ENCODE data around the gene MDK. TPM values are rescaled to one million over a fixed set of nuclear protein-coding genes. Genes with fewer than 3 reads are reported as not detected.

Gene MDK
- polyA plus RNA-seq, 1 donor from 2014 or later = 90.3 TPM

DNA sequence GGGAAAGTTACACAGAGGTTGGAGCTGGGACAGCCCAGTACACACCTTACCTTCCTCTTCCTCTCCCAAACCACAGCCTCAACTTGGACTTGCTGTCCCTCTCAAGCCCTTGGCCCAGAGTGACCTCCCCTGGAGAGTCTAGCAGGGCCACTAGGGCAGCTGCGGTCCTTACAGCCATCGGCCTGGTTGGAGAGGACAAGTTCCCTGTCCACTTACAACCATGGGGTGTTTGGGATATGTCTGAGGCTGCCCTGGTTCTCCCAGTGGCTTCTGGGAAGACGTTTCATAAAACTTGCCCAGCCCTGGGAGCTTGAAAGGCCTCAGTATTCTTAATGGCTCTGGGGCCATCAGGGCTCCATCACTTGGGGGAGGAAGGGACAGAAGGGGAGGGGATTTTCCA is 47.3 kb upstream of the MDK start:
- Histone ChIP-seq H3K4me3 (ENCODE audit: low read length) (peak overlapping the region; percentile 79), H3K27ac (ENCODE audit: low read length) (no peak overlapping the region)

DNA sequence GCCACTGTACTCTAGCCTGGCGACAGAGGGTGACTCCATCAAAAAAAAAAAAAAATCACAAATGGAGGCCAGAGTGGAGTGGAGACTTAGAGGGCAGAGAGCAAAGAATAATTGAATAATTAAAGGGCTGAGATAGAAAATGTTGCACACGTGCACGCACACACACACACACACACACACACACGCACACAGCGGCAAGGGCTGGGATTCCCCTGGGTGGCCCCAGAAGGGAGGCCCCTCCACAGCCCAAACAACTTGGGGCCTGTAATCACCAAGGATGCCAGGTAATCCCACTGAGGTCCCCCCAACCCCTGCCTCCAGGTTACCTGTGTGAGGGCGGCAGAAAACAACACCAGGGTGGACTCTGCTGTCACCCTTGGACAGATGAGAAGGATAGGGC is 46.2 kb upstream of the MDK start:
- no peak for TF ChIP-seq MXI1 (conservative IDR thresholded peaks at IDR 0.05; ENCODE audit: poor library complexity, severe bottlenecking)
- no peak for TF ChIP-seq EP300 (conservative IDR thresholded peaks at IDR 0.05; ENCODE audit: poor library complexity, severe bottlenecking)
- TF ChIP-seq SMC3 (conservative IDR thresholded peaks at IDR 0.05; ENCODE audit: poor library complexity) = no peak
- TF ChIP-seq TAF1 (IDR thresholded peaks at IDR 0.05; ENCODE audit: low read depth) = no peak
- no peak for TF ChIP-seq POLR2AphosphoS5 (IDR thresholded peaks at IDR 0.05)
- TF ChIP-seq, protein P1, sequence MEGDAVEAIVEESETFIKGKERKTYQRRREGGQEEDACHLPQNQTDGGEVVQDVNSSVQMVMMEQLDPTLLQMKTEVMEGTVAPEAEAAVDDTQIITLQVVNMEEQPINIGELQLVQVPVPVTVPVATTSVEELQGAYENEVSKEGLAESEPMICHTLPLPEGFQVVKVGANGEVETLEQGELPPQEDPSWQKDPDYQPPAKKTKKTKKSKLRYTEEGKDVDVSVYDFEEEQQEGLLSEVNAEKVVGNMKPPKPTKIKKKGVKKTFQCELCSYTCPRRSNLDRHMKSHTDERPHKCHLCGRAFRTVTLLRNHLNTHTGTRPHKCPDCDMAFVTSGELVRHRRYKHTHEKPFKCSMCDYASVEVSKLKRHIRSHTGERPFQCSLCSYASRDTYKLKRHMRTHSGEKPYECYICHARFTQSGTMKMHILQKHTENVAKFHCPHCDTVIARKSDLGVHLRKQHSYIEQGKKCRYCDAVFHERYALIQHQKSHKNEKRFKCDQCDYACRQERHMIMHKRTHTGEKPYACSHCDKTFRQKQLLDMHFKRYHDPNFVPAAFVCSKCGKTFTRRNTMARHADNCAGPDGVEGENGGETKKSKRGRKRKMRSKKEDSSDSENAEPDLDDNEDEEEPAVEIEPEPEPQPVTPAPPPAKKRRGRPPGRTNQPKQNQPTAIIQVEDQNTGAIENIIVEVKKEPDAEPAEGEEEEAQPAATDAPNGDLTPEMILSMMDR (IDR thresholded peaks at IDR 0.05; ENCODE audit: poor library complexity, severe bottlenecking) = no peak
- no peak for TF ChIP-seq EZH2 (IDR thresholded peaks at IDR 0.05; ENCODE audit: borderline replicate concordance, insufficient read depth, low read length, poor library complexity, severe bottlenecking)

More for the DNA sequence above, 47.3 kb upstream of the MDK start:
- Histone ChIP-seq H3K9me2 (ENCODE audit: insufficient read depth, low read length) (no peaks in the 10 kb centered on the region), H3K9me3 (ENCODE audit: low read length) (no peaks in the 10 kb centered on the region), H3K27me3 (ENCODE audit: insufficient read depth, low read depth, low read length) (peaks cover 20% of the 10 kb centered on the region), H3K4me2 (ENCODE audit: low read length) (peak overlapping the region; percentile 73), H2AFZ (ENCODE audit: low read depth, low read length) (no peak overlapping the region), H3F3A (ENCODE audit: insufficient read depth, low read length, poor library complexity, severe bottlenecking) (no peaks in the 10 kb centered on the region), H3K79me2 (replicated peaks; ENCODE audit: insufficient read depth, low read length) (peaks cover 5% of the 10 kb centered on the region), H3K9ac (ENCODE audit: low read length) (peak overlapping the region; percentile 72), H4K20me1 (ENCODE audit: insufficient read depth) (no peaks in the 10 kb centered on the region), H3K36me3 (ENCODE audit: insufficient read depth, low read length) (no peaks in the 10 kb centered on the region)
- TF ChIP-seq, protein P1 (IDR thresholded peaks at IDR 0.05; ENCODE audit: poor library complexity, severe bottlenecking) = no peak
- TF ChIP-seq EZH2 (IDR thresholded peaks at IDR 0.05; ENCODE audit: borderline replicate concordance, insufficient read depth, low read length, poor library complexity, severe bottlenecking) = no peak
- TF ChIP-seq RAD21 (conservative IDR thresholded peaks at IDR 0.05) = no peak

DNA sequence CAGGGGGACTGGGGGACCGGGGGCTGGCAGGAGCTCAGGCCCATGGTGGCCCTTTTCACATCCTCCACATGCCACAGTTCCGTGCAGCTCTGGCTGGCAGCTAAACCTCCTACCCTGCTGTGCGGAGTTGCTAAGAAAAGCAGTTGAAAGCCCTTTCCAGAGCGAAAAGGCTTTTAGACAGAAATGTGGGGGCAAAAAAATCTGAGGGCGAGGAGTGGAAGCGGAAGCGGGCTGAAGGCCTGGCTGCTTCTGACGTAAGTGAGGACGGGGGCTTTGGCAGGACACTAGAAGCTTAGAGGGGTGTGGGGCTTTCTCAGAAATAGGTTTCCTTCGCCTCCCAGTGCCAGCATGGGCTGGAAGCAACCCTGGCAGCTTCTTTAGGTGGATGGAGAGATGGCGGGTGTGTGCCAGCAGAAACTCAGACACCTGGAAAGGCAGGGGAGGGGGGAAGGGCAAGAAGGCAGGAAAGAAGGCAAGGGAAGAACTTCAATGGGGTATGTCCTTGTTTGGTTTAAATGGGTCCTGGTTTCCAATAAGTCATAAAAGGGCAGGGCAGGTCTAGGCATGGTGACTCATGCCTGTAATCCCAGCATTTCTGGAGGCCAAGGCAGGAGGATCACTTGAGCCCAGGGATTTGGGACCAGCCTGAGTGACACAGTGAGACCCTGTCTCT is 45.4 kb upstream of the MDK start:
- Histone ChIP-seq H2AFZ (ENCODE audit: low read depth, low read length) (no peak overlapping the region), H3K4me2 (ENCODE audit: low read length) (peak overlapping the region; percentile 45), H3F3A (ENCODE audit: insufficient read depth, low read length, poor library complexity, severe bottlenecking) (no peaks in the 10 kb centered on the region), H3K9me2 (ENCODE audit: insufficient read depth, low read length) (no peaks in the 10 kb centered on the region), H4K20me1 (ENCODE audit: insufficient read depth) (no peaks in the 10 kb centered on the region), H3K27ac (ENCODE audit: low read length) (peak overlapping the region; percentile 33), H3K9ac (ENCODE audit: low read length) (peak overlapping the region; percentile 34), H3K36me3 (ENCODE audit: insufficient read depth, low read length) (no peaks in the 10 kb centered on the region), H3K79me2 (replicated peaks; ENCODE audit: insufficient read depth, low read length) (peaks cover 5% of the 10 kb centered on the region), H3K4me3 (ENCODE audit: low read length) (peak overlapping the region; percentile 41), H3K9me3 (ENCODE audit: low read length) (no peaks in the 10 kb centered on the region), H3K27me3 (ENCODE audit: insufficient read depth, low read depth, low read length) (peaks cover 20% of the 10 kb centered on the region)
- TF ChIP-seq POLR2AphosphoS5 (IDR thresholded peaks at IDR 0.05) = no peak
- TF ChIP-seq, protein P2, sequence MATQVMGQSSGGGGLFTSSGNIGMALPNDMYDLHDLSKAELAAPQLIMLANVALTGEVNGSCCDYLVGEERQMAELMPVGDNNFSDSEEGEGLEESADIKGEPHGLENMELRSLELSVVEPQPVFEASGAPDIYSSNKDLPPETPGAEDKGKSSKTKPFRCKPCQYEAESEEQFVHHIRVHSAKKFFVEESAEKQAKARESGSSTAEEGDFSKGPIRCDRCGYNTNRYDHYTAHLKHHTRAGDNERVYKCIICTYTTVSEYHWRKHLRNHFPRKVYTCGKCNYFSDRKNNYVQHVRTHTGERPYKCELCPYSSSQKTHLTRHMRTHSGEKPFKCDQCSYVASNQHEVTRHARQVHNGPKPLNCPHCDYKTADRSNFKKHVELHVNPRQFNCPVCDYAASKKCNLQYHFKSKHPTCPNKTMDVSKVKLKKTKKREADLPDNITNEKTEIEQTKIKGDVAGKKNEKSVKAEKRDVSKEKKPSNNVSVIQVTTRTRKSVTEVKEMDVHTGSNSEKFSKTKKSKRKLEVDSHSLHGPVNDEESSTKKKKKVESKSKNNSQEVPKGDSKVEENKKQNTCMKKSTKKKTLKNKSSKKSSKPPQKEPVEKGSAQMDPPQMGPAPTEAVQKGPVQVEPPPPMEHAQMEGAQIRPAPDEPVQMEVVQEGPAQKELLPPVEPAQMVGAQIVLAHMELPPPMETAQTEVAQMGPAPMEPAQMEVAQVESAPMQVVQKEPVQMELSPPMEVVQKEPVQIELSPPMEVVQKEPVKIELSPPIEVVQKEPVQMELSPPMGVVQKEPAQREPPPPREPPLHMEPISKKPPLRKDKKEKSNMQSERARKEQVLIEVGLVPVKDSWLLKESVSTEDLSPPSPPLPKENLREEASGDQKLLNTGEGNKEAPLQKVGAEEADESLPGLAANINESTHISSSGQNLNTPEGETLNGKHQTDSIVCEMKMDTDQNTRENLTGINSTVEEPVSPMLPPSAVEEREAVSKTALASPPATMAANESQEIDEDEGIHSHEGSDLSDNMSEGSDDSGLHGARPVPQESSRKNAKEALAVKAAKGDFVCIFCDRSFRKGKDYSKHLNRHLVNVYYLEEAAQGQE (IDR thresholded peaks at IDR 0.05; ENCODE audit: borderline replicate concordance) = no peak
- TF ChIP-seq TAF1 (IDR thresholded peaks at IDR 0.05; ENCODE audit: low read depth) = no peak
- TF ChIP-seq EZH2 (IDR thresholded peaks at IDR 0.05; ENCODE audit: borderline replicate concordance, insufficient read depth, low read length, poor library complexity, severe bottlenecking) = no peak
- TF ChIP-seq, protein P1 (IDR thresholded peaks at IDR 0.05; ENCODE audit: poor library complexity, severe bottlenecking) = no peak
- no peak for TF ChIP-seq SMC3 (conservative IDR thresholded peaks at IDR 0.05; ENCODE audit: poor library complexity)
- TF ChIP-seq MXI1 (conservative IDR thresholded peaks at IDR 0.05; ENCODE audit: poor library complexity, severe bottlenecking) = no peak
- TF ChIP-seq EP300 (conservative IDR thresholded peaks at IDR 0.05; ENCODE audit: poor library complexity, severe bottlenecking) = no peak
- no peak for TF ChIP-seq RAD21 (conservative IDR thresholded peaks at IDR 0.05)

More for the DNA sequence above, 46.2 kb upstream of the MDK start:
- Histone ChIP-seq H3K4me2 (ENCODE audit: low read length) (no peak overlapping the region), H3K27ac (ENCODE audit: low read length) (peak overlapping the region; percentile 33), H3K36me3 (ENCODE audit: insufficient read depth, low read length) (no peaks in the 10 kb centered on the region), H3K9me3 (ENCODE audit: low read length) (no peaks in the 10 kb centered on the region), H2AFZ (ENCODE audit: low read depth, low read length) (no peak overlapping the region), H3K4me3 (ENCODE audit: low read length) (peak overlapping the region; percentile 41), H3K79me2 (replicated peaks; ENCODE audit: insufficient read depth, low read length) (peaks cover 5% of the 10 kb centered on the region), H3K9me2 (ENCODE audit: insufficient read depth, low read length) (no peaks in the 10 kb centered on the region), H3F3A (ENCODE audit: insufficient read depth, low read length, poor library complexity, severe bottlenecking) (no peaks in the 10 kb centered on the region), H4K20me1 (ENCODE audit: insufficient read depth) (no peaks in the 10 kb centered on the region), H3K9ac (ENCODE audit: low read length) (no peak overlapping the region), H3K27me3 (ENCODE audit: insufficient read depth, low read depth, low read length) (peaks cover 20% of the 10 kb centered on the region)
